DND-41 (cell line): ENCODE measurements around the gene NEMP2.

Experiments
- ATAC-seq: fragments of 200-7000 bp; cut with Tn5 transposase; 3 replicates; pipeline ENCODE4 v1.9.1; 2021; ENCODE audit warnings: low read depth; ENCODE audit not compliant: insufficient read depth
- DNase-seq: peaks from one replicate; pipeline ENCODE4 v3.0.0-alpha.2; 2020
- H2AFZ ChIP-seq: 2 replicates; pipeline ENCODE4 v1.6.0; 2012; ENCODE audit warnings: low read depth, low read length
- H3K27ac ChIP-seq: 2 replicates; pipeline ENCODE4 v1.5.1; 2012; ENCODE audit warnings: low read length, inconsistent platforms
- H3K27me3 ChIP-seq: fragments of 200-600 bp; sonication (generic); 2 replicates; pipeline ENCODE4 v1.6.0; 2012; ENCODE audit warnings: low read length, mild to moderate bottlenecking, inconsistent platforms; ENCODE audit not compliant: insufficient read depth, poor library complexity
- H3K36me3 ChIP-seq: 2 replicates; pipeline ENCODE4 v1.5.1; 2012; ENCODE audit warnings: low read length, inconsistent platforms; ENCODE audit not compliant: insufficient read depth
- H3K4me1 ChIP-seq: 2 replicates; pipeline ENCODE4 v1.5.1; 2012; ENCODE audit warnings: mild to moderate bottlenecking, low read length; ENCODE audit not compliant: insufficient read depth
- H3K4me2 ChIP-seq: 2 replicates; pipeline ENCODE4 v1.6.0; 2012; ENCODE audit warnings: mild to moderate bottlenecking, moderate library complexity, low read length, inconsistent platforms; ENCODE audit not compliant: insufficient read depth
- H3K4me3 ChIP-seq, 2 experiments: fragments of 200-600 bp in 1 of 2; shearing (Covaris generic) in 1 of 2; 2 replicates each; pipeline ENCODE4 v1.5.1; 2012 to 2016; ENCODE audit warnings: inconsistent platforms in 2 of 2, low read length in 2 of 2, mild to moderate bottlenecking in 2 of 2, low read depth in 1 of 2, moderate library complexity in 1 of 2
- H3K79me2 ChIP-seq: 2 replicates; pipeline ENCODE4 v1.6.0; 2012; ENCODE audit warnings: low read length, inconsistent platforms; ENCODE audit not compliant: insufficient read depth
- H3K9ac ChIP-seq: 2 replicates; pipeline ENCODE4 v1.6.0; 2012; ENCODE audit warnings: low read depth, mild to moderate bottlenecking, inconsistent platforms, low read length, moderate library complexity
- H3K9me3 ChIP-seq: 2 replicates; pipeline ENCODE4 v1.5.1; 2012; ENCODE audit warnings: low read length, moderate library complexity, mild to moderate bottlenecking, inconsistent platforms; ENCODE audit not compliant: insufficient read depth, severe bottlenecking
- H4K20me1 ChIP-seq: 2 replicates; pipeline ENCODE4 v1.6.0; 2012; ENCODE audit warnings: low read length; ENCODE audit not compliant: insufficient read depth
- CTCF ChIP-seq: IDR thresholded peaks from 2 replicates; pipeline ENCODE4 v1.5.1; 2012; ENCODE audit warnings: borderline replicate concordance, low read length, moderate library complexity, mild to moderate bottlenecking; ENCODE audit not compliant: poor library complexity, severe bottlenecking; ENCODE audit errors: extremely low read depth
- EZH2 ChIP-seq: IDR thresholded peaks from 3 replicates; pipeline ENCODE4 v1.6.1; 2012; ENCODE audit warnings: borderline replicate concordance, low read depth, mild to moderate bottlenecking, moderate library complexity, low read length, inconsistent platforms; ENCODE audit not compliant: severe bottlenecking

Gene NEMP2

GRCh38 chr2:190528521-190529001, 6.0 kb downstream of the NEMP2 start:
- no peak for TF ChIP-seq EZH2
- no peak for TF ChIP-seq CTCF
- no peak for ATAC-seq
- no peaks in the 10 kb centered on the region for H3K9me3 ChIP-seq
- H3K4me3 ChIP-seq, result no peak overlapping the region
- H3K27me3 ChIP-seq, result no peaks in the 10 kb centered on the region
- no peak overlapping the region for H2AFZ ChIP-seq
- H4K20me1 ChIP-seq, result no peaks in the 10 kb centered on the region
- DNase-seq, result no peak
- H3K79me2 ChIP-seq, result peaks cover 70% of the 10 kb centered on the region
- peaks cover 11% of the 10 kb centered on the region; the same call in 1 of the 2 replicates for H3K36me3 ChIP-seq
- H3K4me2 ChIP-seq, result no peak overlapping the region
- H3K27ac ChIP-seq, result no peak overlapping the region
- H3K4me1 ChIP-seq, result peaks cover 21% of the 10 kb centered on the region
- no peak overlapping the region for H3K9ac ChIP-seq

- Histone ChIP-seq H4K20me1 (no peaks in the 10 kb centered on the region), H3K79me2 (peaks cover 67% of the 10 kb centered on the region), H3K4me1 (peaks cover 14% of the 10 kb centered on the region), H3K27ac (no peak overlapping the region), H3K4me3 (no peak overlapping the region), H3K9me3 (no peaks in the 10 kb centered on the region), H3K36me3 (peaks cover 15% of the 10 kb centered on the region), H3K27me3 (no peaks in the 10 kb centered on the region), H3K9ac (no peak overlapping the region), H2AFZ (no peak overlapping the region), H3K4me2 (no peak overlapping the region)
- DNase-seq (no peak), ATAC-seq (no peak)
- TF ChIP-seq CTCF, result no peak
- TF ChIP-seq EZH2, result no peak
Observed at GRCh38 chr2:190527918-190528317, 6.6 kb downstream of the NEMP2 start.

GRCh38 chr2:190527214-190527613, 7.3 kb downstream of the NEMP2 start:
- Histone ChIP-seq H3K27ac (no peak overlapping the region), H3K4me1 (peaks cover 7% of the 10 kb centered on the region), H3K4me3 (no peak overlapping the region), H3K9ac (no peak overlapping the region), H3K9me3 (no peaks in the 10 kb centered on the region), H3K36me3 (peaks cover 15% of the 10 kb centered on the region), H4K20me1 (no peaks in the 10 kb centered on the region), H3K27me3 (no peaks in the 10 kb centered on the region), H2AFZ (no peak overlapping the region), H3K79me2 (peaks cover 61% of the 10 kb centered on the region), H3K4me2 (no peak overlapping the region)
- TF ChIP-seq EZH2, result no peak
- no peak for TF ChIP-seq CTCF
- ATAC-seq (no peak), DNase-seq (no peak)

- H2AFZ ChIP-seq, result no peak overlapping the region
- peaks cover 6% of the 10 kb centered on the region for H3K4me1 ChIP-seq
- TF ChIP-seq CTCF (no peak), EZH2 (no peak)
- H3K4me2 ChIP-seq, result no peak overlapping the region
- peaks cover 19% of the 10 kb centered on the region for H3K36me3 ChIP-seq
- DNase-seq (no peak), ATAC-seq (no peak)
- H3K79me2 ChIP-seq, result peaks cover 52% of the 10 kb centered on the region
- H3K27me3 ChIP-seq, result no peaks in the 10 kb centered on the region
- H4K20me1 ChIP-seq, result no peaks in the 10 kb centered on the region
- no peak overlapping the region for H3K4me3 ChIP-seq
- H3K9ac ChIP-seq, result no peak overlapping the region
- no peaks in the 10 kb centered on the region for H3K9me3 ChIP-seq
- H3K27ac ChIP-seq, result no peak overlapping the region
Observed at GRCh38 chr2:190526105-190526750, 8.3 kb downstream of the NEMP2 start.
